OCI-LY3 (cell line): ENCODE measurements around the gene SGIP1.

ENCODE experiments used
- EZH2phosphoT487 ChIP-seq: fragments of 200-600 bp; shearing (Covaris generic); IDR thresholded peaks from 2 replicates; pipeline ENCODE4 v1.6.1; 2018; ENCODE audit warnings: antibody characterized with exemption, mixed run types, low read depth
- TF ChIP-seq, protein P1 (sequence below): fragments of 200-600, 300-600 bp; sonication (generic); IDR thresholded peaks from 2 replicates; pipeline ENCODE4 v1.5.1; 2014; ENCODE audit warnings: antibody characterized with exemption, low read length, low read depth

DNA sequence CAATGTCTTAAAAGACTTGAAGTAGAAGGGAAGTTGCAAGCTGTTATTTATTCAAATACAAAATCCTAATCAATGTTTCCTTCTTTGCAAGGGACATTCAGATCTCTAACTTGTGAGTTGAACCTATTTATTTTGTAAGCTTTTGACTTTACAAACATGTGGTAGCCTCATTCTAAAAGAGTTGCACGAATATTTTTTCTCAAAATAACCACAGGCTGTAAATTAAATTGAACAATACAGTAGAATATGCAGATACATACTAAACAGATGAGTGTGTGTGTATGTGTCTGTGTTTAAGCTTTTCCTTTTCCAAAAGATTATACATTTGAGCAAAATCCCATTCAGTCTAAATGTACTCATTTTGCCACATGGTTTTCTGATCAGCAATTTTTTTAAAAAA is 213.5 kb downstream of the SGIP1 start:
- TF ChIP-seq, protein P1, sequence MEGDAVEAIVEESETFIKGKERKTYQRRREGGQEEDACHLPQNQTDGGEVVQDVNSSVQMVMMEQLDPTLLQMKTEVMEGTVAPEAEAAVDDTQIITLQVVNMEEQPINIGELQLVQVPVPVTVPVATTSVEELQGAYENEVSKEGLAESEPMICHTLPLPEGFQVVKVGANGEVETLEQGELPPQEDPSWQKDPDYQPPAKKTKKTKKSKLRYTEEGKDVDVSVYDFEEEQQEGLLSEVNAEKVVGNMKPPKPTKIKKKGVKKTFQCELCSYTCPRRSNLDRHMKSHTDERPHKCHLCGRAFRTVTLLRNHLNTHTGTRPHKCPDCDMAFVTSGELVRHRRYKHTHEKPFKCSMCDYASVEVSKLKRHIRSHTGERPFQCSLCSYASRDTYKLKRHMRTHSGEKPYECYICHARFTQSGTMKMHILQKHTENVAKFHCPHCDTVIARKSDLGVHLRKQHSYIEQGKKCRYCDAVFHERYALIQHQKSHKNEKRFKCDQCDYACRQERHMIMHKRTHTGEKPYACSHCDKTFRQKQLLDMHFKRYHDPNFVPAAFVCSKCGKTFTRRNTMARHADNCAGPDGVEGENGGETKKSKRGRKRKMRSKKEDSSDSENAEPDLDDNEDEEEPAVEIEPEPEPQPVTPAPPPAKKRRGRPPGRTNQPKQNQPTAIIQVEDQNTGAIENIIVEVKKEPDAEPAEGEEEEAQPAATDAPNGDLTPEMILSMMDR: no peak
- TF ChIP-seq EZH2phosphoT487: no peak
